Pancreas (tissue), 10 donors: ENCODE measurements around the gene SGTA. TPM values are rescaled to one million over a fixed set of nuclear protein-coding genes. Genes with fewer than 3 reads are reported as not detected.
"Not testable (repeated sequence)": the region's sequence is repeated elsewhere in the genome, so short reads cannot be mapped to it uniquely, and the experiment has no call there.

Experiments
- ATAC-seq, 4 donors: fragments of 200-7000 bp; cut with Tn5 transposase; one replicate each; pipeline versions ENCODE4 v1.8.0 to v1.9.1; 2020; ENCODE audit warnings: mild to moderate bottlenecking in 4 of 4, moderate library complexity in 4 of 4
- DNase-seq, 6 donors: peaks; one replicate each; pipeline ENCODE4 v3.0.0-alpha.2; 2020
- FAIRE-seq: peaks from 2 replicates; lab custom pipeline; 2012; peaks lifted over from hg19 to GRCh38; lab: Jason Lieb, UNC
- H3K27ac ChIP-seq, 4 donors: fragments of 200-600 bp; sonication (generic); 1 replicate in 3 of 4; 2 replicates in 1 of 4; pipeline versions ENCODE4 v1.5.0 to v1.8.0; 2020
- H3K27me3 ChIP-seq, 4 donors: fragments of 200-600 bp; one replicate each; pipeline ENCODE4 v1.8.0; 2021
- H3K36me3 ChIP-seq, 3 donors: fragments of 200-600 bp; sonication (generic) in 1 of 3; one replicate each; pipeline versions ENCODE4 v1.5.0 to v1.8.0; 2020 to 2021
- H3K4me1 ChIP-seq, 3 donors: fragments of 200-600 bp; one replicate each; pipeline ENCODE4 v1.8.0; 2021
- H3K4me3 ChIP-seq, 4 donors: fragments of 200-600 bp; sonication (generic) in 2 of 4; one replicate each; pipeline versions ENCODE4 v1.5.0 to v1.8.0; 2020 to 2021
- H3K9me3 ChIP-seq, 4 donors: fragments of 200-600 bp; one replicate each; pipeline ENCODE4 v1.8.0; 2021
- WGBS, 2 donors: extraction: QIAGEN DNeasy Blood & Tissue Kit; methylation state at CpG; one replicate each; pipeline ENCODE4 v1.1.7; 2013; 5-methylcytosine and 5-hydroxymethylcytosine counted together
- intact Hi-C, 3 donors: fragments of 100-400 bp; cut with DNase I; formaldehyde crosslinking; loops; one replicate each; pipeline versions ENCODE4 v1.11.1 to v1.14.2; 2022
- polyA plus RNA-seq, 2 donors: library from polyadenylated mRNA; stranded (reverse); fragments of 200-250 nt; gene quantifications; one replicate each; pipeline ENCODE4 v1.2.3, GENCODE V29; 2013
- total RNA-seq, 6 donors: library from RNA; stranded (reverse); fragmentation: NEBNext Ultra II Directional in 4 of 6; extraction: Animal tissue kit (Norgen Biotek cat#: 25700) in 4 of 6; gene quantifications; one replicate each; pipeline versions ENCODE4 v1.2.1 to v1.2.4, GENCODE V29; 2021 to 2023
- TF ChIP-seq, protein P1 (sequence below), 4 donors: fragments of 200-600 bp; sonication (generic) in 3 of 4; IDR thresholded peaks; one replicate each; pipeline versions ENCODE4 v1.5.0 to v1.8.0; 2021; ENCODE audit warnings: antibody characterized with exemption in 4 of 4
- donor health status: healthy with polysubstance abuse.
- donor health status: DM: no; HTN: no; CAD: no; lungs with moderate emphysema.
- donor health status: DM: no; HTN: no; CAD: no.
- donor health status: control.
- donor health status: control.
- donor health status: Bipolar disorder and iron deficiency.
- donor health status: DM: yes; HTN: yes; CAD: no.
- donor health status: DM: no; HTN: no; CAD: no.
- donor health status: DM: no; HTN: no; CAD: no.
- donor health status: DM: yes; HTN: yes; CAD: no.

The SGTA gene
- total and polyA plus RNA-seq, 8 donors: 19.4 to 49.6 (median 26.7) TPM

DNA sequence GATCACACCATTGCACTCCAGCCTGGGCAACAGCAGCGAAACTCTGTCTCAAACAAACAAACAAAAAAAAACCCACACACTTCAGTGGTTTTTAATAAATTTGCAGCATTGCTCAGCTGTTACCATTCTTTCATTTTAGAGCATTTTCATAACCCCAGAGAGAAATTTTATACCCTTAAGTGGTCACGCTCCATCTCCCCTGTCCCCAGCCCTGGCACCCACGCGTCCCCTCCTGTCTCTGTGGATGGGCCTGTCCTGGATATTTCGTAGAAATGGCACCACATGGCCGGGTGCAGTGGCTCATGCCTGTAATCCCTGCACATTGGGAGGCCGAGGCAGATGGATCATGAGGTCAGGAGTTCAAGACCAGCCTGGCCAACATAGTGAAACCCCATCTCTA, 10.1 kb upstream of the SGTA start:
- Histone ChIP-seq H3K4me1 (no peaks in the 10 kb centered on the region), H3K36me3 (no peaks in the 10 kb centered on the region), H3K27ac (no peak overlapping the region), H3K4me3 (no peak overlapping the region), H3K27me3 (no peaks in the 10 kb centered on the region), H3K9me3 (no peaks in the 10 kb centered on the region)
- TF ChIP-seq, protein P1, sequence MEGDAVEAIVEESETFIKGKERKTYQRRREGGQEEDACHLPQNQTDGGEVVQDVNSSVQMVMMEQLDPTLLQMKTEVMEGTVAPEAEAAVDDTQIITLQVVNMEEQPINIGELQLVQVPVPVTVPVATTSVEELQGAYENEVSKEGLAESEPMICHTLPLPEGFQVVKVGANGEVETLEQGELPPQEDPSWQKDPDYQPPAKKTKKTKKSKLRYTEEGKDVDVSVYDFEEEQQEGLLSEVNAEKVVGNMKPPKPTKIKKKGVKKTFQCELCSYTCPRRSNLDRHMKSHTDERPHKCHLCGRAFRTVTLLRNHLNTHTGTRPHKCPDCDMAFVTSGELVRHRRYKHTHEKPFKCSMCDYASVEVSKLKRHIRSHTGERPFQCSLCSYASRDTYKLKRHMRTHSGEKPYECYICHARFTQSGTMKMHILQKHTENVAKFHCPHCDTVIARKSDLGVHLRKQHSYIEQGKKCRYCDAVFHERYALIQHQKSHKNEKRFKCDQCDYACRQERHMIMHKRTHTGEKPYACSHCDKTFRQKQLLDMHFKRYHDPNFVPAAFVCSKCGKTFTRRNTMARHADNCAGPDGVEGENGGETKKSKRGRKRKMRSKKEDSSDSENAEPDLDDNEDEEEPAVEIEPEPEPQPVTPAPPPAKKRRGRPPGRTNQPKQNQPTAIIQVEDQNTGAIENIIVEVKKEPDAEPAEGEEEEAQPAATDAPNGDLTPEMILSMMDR (IDR thresholded peaks at IDR 0.05): no peak
- no peak for DNase-seq
- intact Hi-C loops: no loop called here
- no peak for FAIRE-seq
- WGBS, 2 donors: 97% methylated on average over 7 of the region's 7 CpGs
- no peak for ATAC-seq

DNA sequence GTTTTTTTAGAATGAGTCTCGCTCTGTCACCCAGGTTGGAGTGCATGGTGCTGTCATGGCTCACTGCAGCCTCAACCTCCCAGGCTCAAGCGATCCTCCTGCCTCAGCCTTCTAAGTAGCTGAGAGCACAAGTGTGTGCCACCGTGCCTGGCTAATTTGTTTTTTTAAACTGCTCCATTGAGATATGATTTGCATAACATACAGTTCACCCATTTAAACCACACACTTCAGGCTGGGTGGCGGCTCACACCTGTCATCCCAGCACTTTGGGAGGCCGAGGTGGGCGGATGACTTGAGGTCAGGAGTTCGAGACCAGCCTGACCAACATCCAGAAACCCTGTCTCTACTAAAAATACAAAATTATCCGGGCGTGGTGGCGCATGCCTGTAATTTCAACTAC, 9.6 kb upstream of the SGTA start:
- FAIRE-seq, ATAC-seq, H3K4me1 ChIP-seq, H3K27ac ChIP-seq, H3K27me3 ChIP-seq, intact Hi-C loops, DNase-seq, H3K9me3 ChIP-seq, H3K4me3 ChIP-seq, H3K36me3 ChIP-seq: not testable (repeated sequence)
- WGBS, 2 donors: 96 to 97% methylated on average over 10 of the region's 10 CpGs

- H3K36me3 ChIP-seq: no peaks in the 10 kb centered on the region
- 87 to 94% methylated on average over 16 of the region's 16 CpGs for WGBS, 2 donors
- no peak overlapping the region for H3K4me3 ChIP-seq
- TF ChIP-seq, protein P1 (IDR thresholded peaks at IDR 0.05): no peak
- no peaks in the 10 kb centered on the region for H3K9me3 ChIP-seq
- FAIRE-seq (no peak), DNase-seq (no peak), ATAC-seq (no peak)
- no peaks in the 10 kb centered on the region for H3K27me3 ChIP-seq
- intact Hi-C loops: no loop called here
- no peak overlapping the region for H3K27ac ChIP-seq
- H3K4me1 ChIP-seq: no peaks in the 10 kb centered on the region
Measured at GRCh38 chr19:2791876-2792275, 8.8 kb upstream of the SGTA start.

GRCh38 chr19:2791440-2791839, 8.4 kb upstream of the SGTA start:
- Histone ChIP-seq H3K4me3 (no peak overlapping the region), H3K27ac (no peak overlapping the region), H3K36me3 (no peaks in the 10 kb centered on the region), H3K4me1 (no peaks in the 10 kb centered on the region), H3K9me3 (no peaks in the 10 kb centered on the region), H3K27me3 (no peaks in the 10 kb centered on the region)
- FAIRE-seq (no peak), ATAC-seq (no peak), DNase-seq (no peak)
- TF ChIP-seq, protein P1 (IDR thresholded peaks at IDR 0.05): no peak
- intact Hi-C loops: no loop called here
- WGBS, 2 donors: 90 to 97% methylated on average over 13 to 16 of the region's 16 CpGs

DNA sequence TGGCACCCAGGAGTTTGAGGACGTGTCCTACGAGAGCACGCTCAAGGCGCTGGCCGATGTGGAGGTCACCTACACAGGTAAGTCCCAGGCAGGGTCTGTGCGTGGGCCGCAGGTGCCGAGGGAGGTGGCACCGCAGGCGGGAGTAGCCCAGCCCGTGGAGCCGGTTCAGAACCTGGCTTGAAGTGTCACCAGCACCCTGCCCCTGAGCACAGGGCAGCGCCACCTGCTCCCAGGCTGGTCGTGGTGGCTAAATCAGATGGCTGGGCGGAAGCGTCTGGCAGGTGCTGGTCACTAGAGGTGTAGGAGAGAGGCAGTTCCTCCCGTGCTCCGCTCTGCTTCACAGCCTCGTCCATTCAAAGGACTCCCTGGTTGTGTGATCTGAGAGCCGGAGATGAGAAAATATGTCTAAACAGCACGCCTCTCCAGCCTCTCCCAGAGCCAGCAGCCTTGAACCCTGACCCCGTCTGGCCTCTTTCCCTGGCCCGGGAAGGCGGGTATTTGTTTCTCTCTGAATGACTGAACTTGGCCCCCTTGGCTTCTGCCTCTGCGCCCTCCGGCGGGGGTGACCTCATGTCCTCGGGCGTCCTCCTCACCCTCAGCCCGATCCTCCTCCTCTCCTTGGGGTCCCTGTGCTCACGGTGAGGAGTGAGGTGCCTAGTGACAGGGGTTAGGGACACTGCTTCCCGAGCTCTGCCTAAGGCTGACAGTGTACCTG, 7.6 kb upstream of the SGTA start:
- Histone ChIP-seq H3K4me1 (peaks cover 0 to 5% (median 4%) of the 10 kb centered on the region in 3 donors), H3K27ac (no peak overlapping the region), H3K4me3 (no peak overlapping the region), H3K36me3 (no peaks in the 10 kb centered on the region), H3K27me3 (no peaks in the 10 kb centered on the region), H3K9me3 (no peaks in the 10 kb centered on the region)
- intact Hi-C loops: no loop called here
- FAIRE-seq: no peak
- ATAC-seq: no peak
- 91 to 93% methylated on average over 32 of the region's 32 CpGs for WGBS, 2 donors
- peak in 1 of 6 donors; percentile 64 for DNase-seq
- TF ChIP-seq, protein P1 (IDR thresholded peaks at IDR 0.05): no peak
